Activated T-cell treated with anti-CD3 and anti-CD28 coated beads, Interleukin-2, amount 50 U/mL, for 1 hour (primary cell): ENCODE results near the gene LFNG.
A peak's percentile ranks its signal among the peaks of the same experiment; 100 is the strongest.
"Not testable (repeated sequence)": the region's sequence is repeated elsewhere in the genome, so short reads cannot be mapped to it uniquely, and the experiment has no call there.

Source experiments
- DNase-seq: peaks from one replicate; pipeline ENCODE4 v3.0.0-alpha.2; 2020

Gene LFNG

DNA sequence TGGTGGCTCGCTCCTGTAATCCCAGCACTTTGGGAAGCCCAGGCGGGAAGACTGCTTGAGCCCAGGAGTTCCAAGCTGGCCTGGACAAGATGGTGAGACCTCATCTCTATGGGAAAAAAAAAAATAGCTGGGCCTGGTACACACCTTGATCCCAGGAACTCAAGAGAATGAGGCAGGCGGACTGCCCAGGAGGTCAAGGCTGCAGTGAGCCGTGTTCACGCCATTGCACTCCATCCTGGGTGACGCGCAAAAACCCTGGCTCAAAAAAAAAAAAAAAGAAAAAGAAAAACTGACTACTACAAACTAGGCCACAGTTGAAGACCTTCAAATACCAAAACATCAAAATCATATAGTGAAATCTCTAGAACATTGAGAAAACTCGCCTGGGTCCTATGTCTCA is 31.8 kb downstream of the LFNG start:
- DNase-seq, result no peak

DNA sequence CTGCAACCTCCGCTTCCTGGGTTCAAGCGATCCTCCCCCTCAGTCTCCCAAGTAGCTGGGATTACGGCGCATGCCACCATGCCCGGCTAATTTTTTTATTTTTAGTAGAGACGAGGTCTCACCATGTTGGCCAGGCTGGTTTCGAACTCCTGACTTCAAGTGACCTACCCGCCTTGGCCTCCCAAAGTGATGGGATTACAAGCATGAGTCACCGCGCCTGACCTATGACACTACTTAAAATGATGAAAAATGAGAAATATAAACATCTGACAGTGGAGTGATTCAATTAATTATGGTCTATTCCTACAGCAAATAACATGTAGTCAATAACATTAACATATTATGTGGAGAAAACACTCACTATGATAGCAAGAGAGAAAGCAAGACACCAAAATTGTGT is 33.5 kb downstream of the LFNG start:
- no peak for DNase-seq

DNA sequence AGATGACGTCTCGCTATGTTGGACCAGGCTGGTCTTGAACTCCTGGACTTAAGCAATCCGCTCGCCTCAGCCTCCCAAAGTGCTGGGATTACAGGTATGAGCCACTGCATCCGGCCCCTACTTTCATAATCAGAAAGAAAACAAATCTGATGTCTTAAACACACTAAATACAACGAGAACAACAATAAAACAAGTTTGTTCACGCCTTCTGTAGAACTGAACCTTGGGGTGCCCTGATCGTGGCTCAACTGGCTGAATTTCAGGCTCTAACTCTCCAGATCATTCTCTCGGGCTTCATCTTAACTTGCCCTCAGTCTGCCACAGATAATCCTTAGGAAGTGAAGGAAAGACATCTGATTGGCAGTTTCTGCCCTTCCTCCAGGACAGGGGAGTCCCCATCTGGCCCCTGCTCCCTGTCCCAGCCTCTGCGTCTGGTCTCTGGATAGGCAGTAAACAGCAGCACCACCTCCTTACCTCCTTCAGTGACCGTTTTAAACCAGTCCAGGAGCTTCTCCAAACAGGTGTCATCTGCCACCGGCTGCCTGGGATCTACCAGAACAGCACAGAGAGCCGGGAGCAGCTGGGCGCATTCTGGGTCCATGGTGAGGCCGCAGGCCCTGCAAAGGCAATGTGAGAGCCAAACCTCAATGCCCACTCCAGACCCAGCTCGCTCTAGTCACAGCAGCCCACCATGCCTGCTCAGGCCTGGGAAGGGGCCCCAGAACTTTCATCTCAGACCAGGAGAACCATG is 34.4 kb downstream of the LFNG start:
- DNase-seq, result no peak

DNA sequence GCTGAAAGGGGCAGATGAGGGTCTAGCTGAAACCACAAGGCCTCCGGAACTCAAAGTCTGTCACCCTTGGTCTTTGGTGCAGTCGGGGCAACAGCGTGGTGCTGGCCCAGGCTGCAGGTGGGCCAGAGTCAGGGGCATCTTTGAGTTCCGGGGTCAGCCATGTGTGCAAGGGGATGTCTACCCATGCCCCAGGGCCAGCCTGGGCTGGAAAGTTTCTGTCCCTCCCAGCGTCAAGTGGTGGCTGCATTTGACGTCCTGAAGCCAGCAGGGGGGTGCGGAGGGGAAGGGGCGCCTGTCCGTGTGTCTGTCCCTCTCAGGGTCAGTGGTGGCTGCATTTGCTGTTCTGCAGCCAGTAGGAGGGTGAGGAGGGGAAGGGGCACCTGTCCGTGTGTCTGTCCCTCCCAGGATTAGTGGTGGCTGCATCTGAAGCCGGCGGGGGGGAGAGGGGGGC is 35.1 kb downstream of the LFNG start:
- no peak for DNase-seq

GRCh38 chr7:2555121-2556052 is 35.8 kb downstream of the LFNG start, which contains the start of gene BRAT1:
TSS of gene BRAT1 (minus strand) at chr7:2555524. CDS start at chr7:2554431, 1,093 bp downstream.
- DNase-seq, result peak; percentile 95

DNA sequence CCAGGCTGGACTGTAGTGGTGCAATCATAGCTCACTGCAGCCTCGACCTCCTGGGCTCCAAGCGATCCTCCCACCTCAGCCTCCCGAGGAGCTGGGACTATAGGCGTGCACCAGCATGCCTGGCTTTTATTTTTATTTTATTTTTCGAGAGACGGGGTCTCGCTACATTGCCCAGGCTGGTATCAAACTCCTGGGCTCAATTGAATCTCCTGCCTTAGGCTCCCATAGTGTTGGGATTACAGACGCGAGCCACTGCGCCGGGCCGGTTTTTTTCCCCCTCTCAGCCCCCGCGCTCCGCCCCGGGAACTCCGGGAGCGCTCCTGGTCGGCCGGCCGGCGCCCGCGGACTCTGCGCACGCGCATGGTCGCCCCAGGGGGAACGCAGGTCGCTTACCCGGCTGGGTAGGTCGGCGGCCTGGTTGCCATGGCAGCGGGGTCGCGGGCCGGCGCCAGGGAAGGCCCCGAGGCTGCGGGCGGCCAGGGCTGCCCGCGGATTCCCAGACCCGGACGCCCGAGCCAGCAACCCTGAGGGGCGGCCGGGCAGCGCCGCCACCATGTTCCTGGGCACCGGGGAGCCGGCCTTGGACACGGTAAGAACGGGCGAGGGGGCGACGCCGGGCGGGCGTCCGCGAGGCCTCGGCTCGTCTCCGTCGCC is 39.2 kb downstream of the LFNG start, which contains the start of gene IQCE:
TSS of gene IQCE (plus strand) at position 351 of the 654 bp plus-strand sequence. CDS start at position 554, 203 bp downstream.
- peak; percentile 89 for DNase-seq

GRCh38 chr7:2559283-2559950 is 39.8 kb downstream of the LFNG start:
- DNase-seq, result no peak

- DNase-seq, result not testable (repeated sequence)
These were observed 44.4 kb downstream of the LFNG start for GRCh38 chr7:2563955-2564354.

DNA sequence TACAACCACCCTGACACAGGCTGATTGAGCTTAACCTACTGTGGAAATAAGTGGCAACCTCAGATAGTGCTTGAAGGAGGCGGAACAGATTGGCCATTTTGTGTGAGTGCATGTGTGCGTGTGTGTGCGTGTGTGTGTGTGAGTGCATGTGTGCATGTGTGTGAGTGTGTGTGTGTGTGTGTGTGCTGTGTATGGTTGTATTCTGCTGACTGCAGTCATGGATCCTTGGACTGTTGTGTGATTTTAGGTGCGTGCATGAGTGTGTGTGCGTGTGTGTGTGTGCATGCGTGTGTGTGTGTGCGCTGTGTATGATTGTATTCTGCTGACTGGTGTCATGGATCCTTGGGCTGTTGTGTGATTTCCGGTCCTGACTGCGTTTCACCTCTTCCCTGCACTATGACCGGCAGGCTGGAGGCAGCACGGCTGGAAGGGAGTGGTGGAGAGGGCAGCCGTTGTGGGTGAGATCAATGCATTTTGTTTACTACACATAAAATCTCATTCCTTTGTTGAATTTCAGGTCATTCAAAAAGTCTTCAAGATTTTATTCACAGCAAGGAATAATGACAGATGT is 45.5 kb downstream of the LFNG start:
- no peak for DNase-seq

GRCh38 chr7:2566348-2566889 is 46.8 kb downstream of the LFNG start:
- no peak for DNase-seq

GRCh38 chr7:2566890-2567678 is 47.5 kb downstream of the LFNG start:
- DNase-seq, result no peak

DNA sequence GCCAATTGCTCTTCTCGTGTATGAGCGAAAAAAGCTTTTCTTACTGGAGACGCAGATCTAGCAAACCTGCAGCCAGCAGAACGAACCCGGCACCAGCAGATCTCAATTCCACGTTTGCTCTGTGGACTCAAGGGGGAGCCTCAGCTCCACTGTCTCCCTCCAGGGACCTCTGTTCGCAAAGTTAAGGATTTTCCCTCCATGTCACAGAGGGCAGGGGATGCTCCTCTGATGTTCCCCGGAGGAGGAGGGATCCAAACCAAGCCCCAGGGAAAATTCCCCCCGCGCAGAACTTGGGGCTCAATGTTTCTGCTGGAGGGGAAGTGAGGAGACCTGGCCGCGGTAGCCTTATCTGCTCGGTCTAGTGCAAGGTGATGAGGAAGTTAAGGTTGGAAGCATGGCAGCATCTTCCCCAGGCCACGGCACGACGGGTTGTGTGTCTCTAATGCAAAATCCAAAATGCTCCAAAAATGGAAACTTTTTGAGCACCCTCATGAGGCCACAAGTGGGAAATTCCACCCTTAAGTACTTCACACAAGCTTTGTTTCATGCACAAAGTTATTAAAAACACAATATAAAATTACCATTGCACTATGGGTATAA is 48.2 kb downstream of the LFNG start:
- no peak for DNase-seq

GRCh38 chr7:2568521-2569223 is 49.1 kb downstream of the LFNG start:
- no peak for DNase-seq

- DNase-seq, result no peak
These were observed 49.8 kb downstream of the LFNG start for GRCh38 chr7:2569421-2569820.

GRCh38 chr7:2570021-2570420 is 50.4 kb downstream of the LFNG start:
- no peak for DNase-seq

DNA sequence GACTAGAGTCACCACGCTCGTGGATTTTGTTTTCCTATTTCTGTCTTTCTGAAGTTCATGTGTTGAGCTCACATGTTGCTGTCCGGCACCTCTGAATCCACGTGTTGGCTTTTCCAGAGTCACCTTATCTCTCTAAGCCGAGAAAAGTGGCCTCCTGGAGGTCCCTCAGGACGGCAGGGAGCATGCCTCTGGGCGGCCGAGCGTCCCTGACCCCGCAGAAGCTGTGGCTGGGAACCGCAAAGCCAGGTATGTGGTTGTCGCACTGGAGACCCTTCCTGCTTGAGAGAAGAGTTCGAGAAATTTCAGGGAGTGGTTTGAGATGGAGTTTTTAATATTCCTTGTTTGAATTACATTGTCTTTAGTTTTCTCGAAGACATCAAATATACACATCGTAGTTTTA is 51.8 kb downstream of the LFNG start:
- DNase-seq, result no peak

- DNase-seq, result no peak
These were observed 52.7 kb downstream of the LFNG start for GRCh38 chr7:2572101-2572842.

GRCh38 chr7:2573761-2574160 is 54.2 kb downstream of the LFNG start:
- DNase-seq, result no peak

DNA sequence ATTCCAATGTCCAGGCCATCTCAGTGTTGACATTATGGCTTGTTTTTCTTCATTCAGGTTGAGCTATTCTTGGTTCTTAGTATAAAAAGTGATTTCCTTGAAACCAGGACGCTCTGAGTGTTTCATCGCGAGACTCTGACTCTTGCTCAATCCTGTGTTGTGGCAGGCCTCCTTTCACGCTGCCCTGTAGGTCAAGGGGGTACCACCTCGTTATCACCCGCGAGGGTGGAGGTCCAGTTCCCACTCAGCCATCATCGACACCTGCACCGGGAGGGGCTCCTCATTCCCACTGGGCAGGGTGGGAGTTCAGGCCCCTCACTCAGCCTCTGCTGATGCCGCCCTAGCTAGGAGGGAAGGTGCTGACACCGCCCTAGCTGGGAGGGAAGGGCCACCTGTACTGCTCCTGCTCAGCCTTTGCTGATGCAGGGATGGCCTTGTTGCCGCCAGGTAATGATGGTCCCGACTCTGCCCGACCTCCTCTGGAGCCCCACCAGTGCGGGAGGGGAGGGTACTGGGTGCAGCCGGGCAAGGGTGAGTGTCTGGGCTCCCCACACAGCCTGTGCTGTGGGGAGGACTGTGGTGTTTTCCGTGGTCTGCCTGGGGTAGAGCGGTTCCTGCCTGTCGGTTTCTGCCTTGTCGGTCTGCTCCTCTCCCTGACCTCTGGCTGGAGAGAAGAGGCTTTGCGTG is 55.6 kb downstream of the LFNG start:
- no peak for DNase-seq
